ENCODE results near the gene GHR.

DNA sequence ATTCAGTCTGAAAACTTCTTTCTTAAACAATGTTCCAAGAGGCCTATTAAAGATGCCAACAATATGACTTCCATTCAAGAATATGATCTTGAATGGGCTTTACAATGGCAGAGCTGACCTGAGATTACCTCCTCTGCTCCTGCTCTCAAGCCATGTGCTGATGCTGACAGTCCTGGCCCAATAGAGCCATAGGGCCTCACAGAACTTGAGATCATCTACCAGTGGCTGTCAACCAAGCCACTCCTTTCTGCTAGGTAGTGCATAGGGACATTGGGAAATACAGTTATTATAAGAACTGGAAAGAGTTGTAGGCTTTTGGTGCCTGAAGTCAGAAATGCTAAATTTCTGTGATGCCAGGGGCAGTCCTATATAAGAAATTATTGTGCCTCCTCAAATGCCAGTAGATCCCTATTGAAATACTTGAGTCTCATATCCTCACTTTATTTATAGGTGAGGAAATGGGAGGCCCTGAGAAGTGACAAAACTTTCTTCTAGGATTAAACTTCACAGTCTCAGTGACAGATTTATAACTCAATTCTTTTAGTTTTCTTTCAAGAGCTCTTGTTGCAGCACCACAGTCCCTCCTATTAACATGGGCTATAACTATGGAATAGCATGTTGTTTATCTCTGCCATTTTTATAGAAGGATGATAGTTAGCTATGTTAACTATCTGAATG lies 10.9 kb downstream of the GHR start:
- TF ChIP-seq, protein P1, sequence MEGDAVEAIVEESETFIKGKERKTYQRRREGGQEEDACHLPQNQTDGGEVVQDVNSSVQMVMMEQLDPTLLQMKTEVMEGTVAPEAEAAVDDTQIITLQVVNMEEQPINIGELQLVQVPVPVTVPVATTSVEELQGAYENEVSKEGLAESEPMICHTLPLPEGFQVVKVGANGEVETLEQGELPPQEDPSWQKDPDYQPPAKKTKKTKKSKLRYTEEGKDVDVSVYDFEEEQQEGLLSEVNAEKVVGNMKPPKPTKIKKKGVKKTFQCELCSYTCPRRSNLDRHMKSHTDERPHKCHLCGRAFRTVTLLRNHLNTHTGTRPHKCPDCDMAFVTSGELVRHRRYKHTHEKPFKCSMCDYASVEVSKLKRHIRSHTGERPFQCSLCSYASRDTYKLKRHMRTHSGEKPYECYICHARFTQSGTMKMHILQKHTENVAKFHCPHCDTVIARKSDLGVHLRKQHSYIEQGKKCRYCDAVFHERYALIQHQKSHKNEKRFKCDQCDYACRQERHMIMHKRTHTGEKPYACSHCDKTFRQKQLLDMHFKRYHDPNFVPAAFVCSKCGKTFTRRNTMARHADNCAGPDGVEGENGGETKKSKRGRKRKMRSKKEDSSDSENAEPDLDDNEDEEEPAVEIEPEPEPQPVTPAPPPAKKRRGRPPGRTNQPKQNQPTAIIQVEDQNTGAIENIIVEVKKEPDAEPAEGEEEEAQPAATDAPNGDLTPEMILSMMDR (IDR thresholded peaks at IDR 0.05): no peak
- TF ChIP-seq POLR2A (IDR thresholded peaks at IDR 0.05): no peak
